Stomach smooth muscle (tissue), 2 donors: ENCODE data around the gene GSTA1.
"Not testable (repeated sequence)": the region's sequence is repeated elsewhere in the genome, so short reads cannot be mapped to it uniquely, and the experiment has no call there.

Source experiments
- H3K27ac ChIP-seq: one replicate; pipeline ENCODE4 v1.7.0; 2013; ENCODE audit warnings: mild to moderate bottlenecking, low read length, inconsistent platforms
- H3K27me3 ChIP-seq, 2 donors: one replicate each; pipeline ENCODE4 v1.7.0; 2013; ENCODE audit warnings: low read length in 2 of 2; ENCODE audit not compliant: insufficient read depth in 2 of 2, control insufficient read depth in 1 of 2
- H3K36me3 ChIP-seq, 2 donors: one replicate each; pipeline ENCODE4 v1.7.0; 2013; ENCODE audit warnings: low read length in 2 of 2; ENCODE audit not compliant: control insufficient read depth in 2 of 2, insufficient read depth in 2 of 2
- H3K4me1 ChIP-seq: one replicate; pipeline ENCODE4 v1.7.0; 2013; ENCODE audit warnings: low read length; ENCODE audit not compliant: control insufficient read depth, insufficient read depth
- H3K4me3 ChIP-seq, 2 donors: one replicate each; pipeline ENCODE4 v1.7.0; 2013; ENCODE audit warnings: low read length in 2 of 2
- H3K9ac ChIP-seq, 2 donors: one replicate each; pipeline ENCODE4 v1.7.0; 2013; ENCODE audit warnings: low read length in 2 of 2, mild to moderate bottlenecking in 1 of 2
- H3K9me3 ChIP-seq, 2 donors: one replicate each; pipeline ENCODE4 v1.7.0; 2013; ENCODE audit warnings: low read length in 2 of 2; ENCODE audit not compliant: control insufficient read depth in 2 of 2
- donor health status: healthy.
- donor health status: Pancreatic carcinoma.

Gene GSTA1

DNA sequence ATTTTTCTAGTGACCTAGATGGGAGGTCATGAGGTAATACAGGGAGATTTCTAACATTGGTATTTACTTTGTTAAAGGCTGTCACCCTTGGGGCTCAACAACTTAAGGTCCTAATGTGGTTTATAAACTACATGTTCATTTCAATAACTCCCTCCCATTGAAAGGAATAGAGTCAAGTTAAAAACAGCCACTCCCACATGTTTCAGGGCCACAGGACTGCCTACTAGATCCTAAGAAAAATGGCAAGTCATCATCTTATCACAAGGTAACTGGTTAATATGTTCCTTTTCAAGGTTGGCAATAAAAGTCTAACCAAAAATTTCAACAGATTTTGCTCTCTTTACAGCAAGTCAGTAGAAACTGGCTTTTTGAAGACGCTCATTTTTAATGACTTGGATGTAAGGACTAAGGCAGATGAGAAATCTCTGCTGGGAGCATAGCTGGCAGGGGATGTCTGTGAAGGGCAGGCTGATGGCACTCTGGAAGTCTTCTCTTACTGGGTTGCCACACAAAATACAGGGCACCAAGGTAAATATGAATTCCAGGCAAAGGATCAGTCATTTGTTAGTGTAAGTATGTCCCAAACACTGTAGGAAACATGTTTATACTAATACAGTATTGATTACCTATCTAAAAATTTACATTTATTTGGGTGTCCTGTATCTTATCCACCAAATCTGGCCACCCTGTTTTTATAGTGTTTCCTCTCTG lies 23.6 kb upstream of the GSTA1 start:
- H3K27me3 ChIP-seq, H3K4me3 ChIP-seq, H3K9ac ChIP-seq, H3K4me1 ChIP-seq, H3K36me3 ChIP-seq, H3K27ac ChIP-seq, H3K9me3 ChIP-seq: not testable (repeated sequence)

DNA sequence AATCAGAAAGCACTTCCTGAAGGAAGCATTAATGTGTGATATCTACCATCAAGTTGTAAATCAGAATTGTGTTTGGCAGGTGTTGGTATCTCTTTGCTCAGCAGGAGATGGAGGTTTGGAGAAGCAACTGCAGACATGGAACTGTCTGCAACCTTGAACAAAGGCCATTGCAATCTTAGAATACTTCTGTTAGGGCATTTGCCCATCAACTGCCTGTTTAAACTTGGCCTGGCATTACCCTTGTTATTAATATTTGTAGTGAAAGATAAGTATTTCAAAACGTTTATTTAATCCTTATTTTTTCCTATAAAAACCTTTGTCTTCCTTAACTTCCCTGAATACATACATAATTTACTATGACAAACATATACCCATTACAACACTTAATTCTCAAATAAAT lies 22.9 kb upstream of the GSTA1 start:
- no peak overlapping the region for H3K4me3 ChIP-seq
- H3K9me3 ChIP-seq = peaks cover 0 to 2% of the 10 kb centered on the region in 2 donors
- H3K36me3 ChIP-seq = no peaks in the 10 kb centered on the region
- H3K4me1 ChIP-seq = no peaks in the 10 kb centered on the region
- H3K27ac ChIP-seq = no peak overlapping the region
- H3K27me3 ChIP-seq = no peaks in the 10 kb centered on the region
- H3K9ac ChIP-seq = no peak overlapping the region

DNA sequence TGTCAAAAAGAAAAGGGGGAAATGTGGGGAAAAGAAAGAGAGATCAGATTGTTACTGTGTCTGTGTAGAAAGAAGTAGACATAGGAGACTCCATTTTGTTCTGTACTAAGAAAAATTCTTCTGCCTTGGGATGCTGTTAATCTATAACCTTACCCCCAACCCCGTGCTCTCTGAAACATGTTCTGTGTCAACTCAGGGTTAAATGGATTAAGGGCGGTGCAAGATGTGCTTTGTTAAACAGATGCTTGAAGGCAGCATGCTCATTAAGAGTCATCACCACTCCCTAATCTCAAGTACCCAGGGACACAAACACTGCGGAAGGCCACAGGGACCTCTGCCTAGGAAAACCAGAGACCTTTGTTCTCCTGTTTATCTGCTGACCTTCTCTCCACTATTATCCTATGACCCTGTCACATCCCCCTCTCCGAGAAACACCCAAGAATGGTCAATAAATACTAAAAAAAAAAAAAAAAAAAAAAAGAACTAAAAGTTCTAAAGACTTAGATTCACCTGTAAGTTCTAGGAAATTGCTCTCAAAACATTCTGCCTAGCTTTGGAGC lies 22.4 kb upstream of the GSTA1 start:
- H3K27me3 ChIP-seq, H3K36me3 ChIP-seq, H3K9me3 ChIP-seq, H3K27ac ChIP-seq, H3K4me1 ChIP-seq, H3K9ac ChIP-seq, H3K4me3 ChIP-seq: not testable (repeated sequence)

DNA sequence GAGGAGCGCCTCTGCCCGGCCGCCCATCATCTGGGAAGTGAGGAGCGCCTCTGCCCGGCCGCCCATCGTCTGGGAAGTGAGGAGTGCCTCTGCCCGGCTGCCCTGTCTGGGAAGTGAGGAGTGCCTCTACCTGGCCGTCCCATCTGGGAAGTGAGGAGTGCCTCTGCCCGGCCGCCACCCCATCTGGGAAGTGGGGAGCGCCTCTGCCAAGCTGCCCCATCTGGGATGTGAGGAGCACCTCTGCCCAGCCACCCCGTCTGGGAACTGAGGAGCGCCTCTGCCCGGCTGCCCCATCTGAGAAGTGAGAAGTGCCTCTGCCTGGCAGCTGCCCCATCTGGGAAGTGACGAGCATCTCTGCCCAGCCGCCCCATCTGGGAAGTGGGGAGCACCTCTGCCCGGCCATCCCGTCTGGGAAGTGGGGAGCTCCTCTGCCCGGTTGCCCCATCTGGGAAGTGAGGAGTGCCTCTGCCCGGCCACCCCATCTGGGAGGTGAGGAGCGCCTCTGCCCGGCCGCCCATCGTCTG lies 21.7 kb upstream of the GSTA1 start:
- H3K9ac ChIP-seq, H3K27ac ChIP-seq, H3K4me3 ChIP-seq, H3K36me3 ChIP-seq, H3K4me1 ChIP-seq, H3K9me3 ChIP-seq, H3K27me3 ChIP-seq: not testable (repeated sequence)

DNA sequence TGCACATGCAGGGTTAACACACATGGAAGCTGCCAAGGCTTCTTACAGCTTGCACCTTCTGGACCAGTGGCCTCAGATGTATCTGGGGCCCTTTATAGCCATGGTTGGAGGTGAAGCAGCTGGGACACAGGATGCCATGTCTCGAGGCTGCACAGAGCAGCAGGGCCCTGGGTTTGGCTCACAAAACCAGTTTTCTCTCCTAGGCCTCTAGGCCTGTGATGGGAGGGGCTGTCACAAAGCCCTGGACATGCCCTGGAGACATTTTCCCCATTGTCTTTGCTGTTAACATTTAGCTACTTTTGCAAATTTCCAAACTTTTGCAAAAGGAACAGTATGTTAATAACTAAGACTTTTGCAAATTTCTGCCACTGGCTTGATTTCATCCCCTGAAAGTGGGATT lies 18.2 kb upstream of the GSTA1 start:
- H3K36me3 ChIP-seq = no peaks in the 10 kb centered on the region
- H3K9me3 ChIP-seq = no peaks in the 10 kb centered on the region
- H3K9ac ChIP-seq = no peak overlapping the region
- H3K27me3 ChIP-seq = no peaks in the 10 kb centered on the region
- H3K4me3 ChIP-seq = no peak overlapping the region
- H3K4me1 ChIP-seq = no peaks in the 10 kb centered on the region
- H3K27ac ChIP-seq = no peak overlapping the region

DNA sequence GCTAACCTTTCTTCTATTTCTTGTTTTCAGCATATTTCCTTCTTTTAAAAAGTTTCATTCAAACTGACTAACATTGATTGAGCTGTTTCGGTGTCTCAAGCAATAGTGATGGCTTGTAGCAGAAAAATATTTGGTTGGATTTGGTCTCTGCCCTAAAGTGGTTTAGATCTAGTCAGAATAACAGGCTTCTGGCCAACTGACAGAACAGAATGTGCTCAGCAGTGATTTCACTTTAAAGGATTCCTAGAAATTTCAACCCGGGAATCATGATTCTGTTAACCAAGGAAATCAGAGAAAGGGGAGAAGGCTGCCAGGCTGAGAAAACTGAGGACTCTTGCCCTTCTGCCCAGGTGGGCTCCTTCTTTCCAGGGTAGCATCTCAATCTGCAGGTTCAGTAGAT lies 16.6 kb upstream of the GSTA1 start:
- no peaks in the 10 kb centered on the region for H3K4me1 ChIP-seq
- no peak overlapping the region for H3K4me3 ChIP-seq
- no peak overlapping the region for H3K27ac ChIP-seq
- no peaks in the 10 kb centered on the region for H3K36me3 ChIP-seq
- no peaks in the 10 kb centered on the region for H3K9me3 ChIP-seq
- H3K9ac ChIP-seq = no peak overlapping the region
- H3K27me3 ChIP-seq = no peaks in the 10 kb centered on the region

DNA sequence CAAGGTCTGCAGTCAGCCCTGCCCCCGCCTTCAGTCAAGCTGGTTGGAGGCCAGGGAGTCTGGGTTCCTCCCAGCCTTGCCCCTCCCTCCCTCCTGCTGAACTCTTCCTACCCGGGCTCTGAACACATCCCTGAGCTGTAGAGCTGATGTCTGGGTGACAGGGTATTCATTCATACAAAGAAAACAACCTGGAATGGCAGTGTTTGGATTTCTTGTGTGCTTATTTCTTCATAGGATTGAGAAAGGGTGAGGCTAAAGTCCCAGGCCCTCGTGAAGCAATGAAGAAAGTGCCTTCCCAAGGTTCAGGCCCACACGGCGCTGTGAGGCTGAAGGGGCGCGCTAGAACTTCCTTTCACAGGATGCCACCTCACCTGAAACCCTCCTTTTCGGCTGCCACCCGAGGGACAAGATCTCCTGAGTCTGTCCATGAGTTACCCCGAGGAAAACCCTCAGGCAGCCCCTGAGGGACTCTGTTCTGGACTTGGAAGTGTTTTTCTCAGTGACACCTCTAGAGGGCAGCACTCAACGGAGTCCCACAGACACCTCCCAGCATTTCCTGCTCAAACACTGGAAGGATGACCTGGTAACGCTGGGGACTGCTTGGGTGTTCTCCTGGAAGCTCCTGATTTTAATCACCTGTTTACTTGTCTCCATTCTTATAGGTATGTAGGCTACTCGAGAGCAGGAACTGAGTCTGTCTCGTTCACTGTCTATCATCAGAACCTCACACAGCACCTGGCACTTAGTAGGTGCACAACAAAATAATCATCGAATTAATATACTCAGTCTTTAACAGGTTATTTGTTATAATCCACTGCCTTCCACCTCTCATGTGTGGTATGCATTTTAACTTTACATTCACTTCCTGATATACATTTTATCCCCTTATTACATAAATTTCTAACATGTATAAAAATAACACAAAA lies 11.8 kb upstream of the GSTA1 start:
- Histone ChIP-seq H3K4me3 (no peak overlapping the region), H3K4me1 (no peaks in the 10 kb centered on the region), H3K9me3 (no peaks in the 10 kb centered on the region), H3K27ac (no peak overlapping the region), H3K27me3 (no peaks in the 10 kb centered on the region), H3K9ac (no peak overlapping the region), H3K36me3 (no peaks in the 10 kb centered on the region)

DNA sequence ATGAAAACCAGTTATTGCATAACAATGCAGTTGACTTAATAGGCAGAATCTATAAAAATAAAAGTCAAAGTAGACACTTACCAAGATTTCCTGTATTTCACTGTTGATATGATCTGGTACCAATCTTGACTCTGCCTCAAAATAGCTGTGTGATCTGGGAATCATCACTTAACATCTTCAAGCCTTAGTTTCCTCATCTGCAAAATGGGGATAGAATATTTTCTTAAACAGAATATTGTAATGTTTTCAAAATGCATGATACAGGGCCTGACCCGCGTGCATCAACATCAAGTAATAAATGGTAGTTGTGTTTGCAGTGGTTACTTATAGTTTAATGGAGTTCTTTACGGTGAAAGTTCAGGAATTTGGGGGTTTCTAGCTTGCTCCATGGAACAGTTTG lies 10.9 kb upstream of the GSTA1 start:
- H3K27me3 ChIP-seq, H3K4me3 ChIP-seq, H3K4me1 ChIP-seq, H3K27ac ChIP-seq, H3K9ac ChIP-seq, H3K36me3 ChIP-seq, H3K9me3 ChIP-seq: not testable (repeated sequence)

DNA sequence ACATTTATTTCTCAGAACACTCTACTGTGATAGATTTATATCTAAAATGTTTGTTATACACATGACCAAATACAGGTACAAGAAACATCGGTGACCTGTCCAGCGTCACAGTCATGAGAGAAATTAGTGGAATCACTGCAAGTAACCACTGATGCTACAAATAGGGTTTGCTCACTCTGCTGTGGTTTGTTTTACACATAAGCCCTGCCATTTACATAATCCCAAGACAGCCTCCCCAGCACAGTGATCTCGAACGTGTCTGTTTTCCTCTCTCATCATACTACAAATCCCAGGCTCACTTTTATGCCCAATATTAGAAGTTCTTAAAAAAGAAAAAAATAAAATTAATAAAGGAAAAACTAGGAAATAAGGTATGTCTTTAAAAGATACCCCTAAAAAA lies 6.2 kb upstream of the GSTA1 start:
- H3K4me3 ChIP-seq, H3K9me3 ChIP-seq, H3K27me3 ChIP-seq, H3K4me1 ChIP-seq, H3K9ac ChIP-seq, H3K36me3 ChIP-seq, H3K27ac ChIP-seq: not testable (repeated sequence)

DNA sequence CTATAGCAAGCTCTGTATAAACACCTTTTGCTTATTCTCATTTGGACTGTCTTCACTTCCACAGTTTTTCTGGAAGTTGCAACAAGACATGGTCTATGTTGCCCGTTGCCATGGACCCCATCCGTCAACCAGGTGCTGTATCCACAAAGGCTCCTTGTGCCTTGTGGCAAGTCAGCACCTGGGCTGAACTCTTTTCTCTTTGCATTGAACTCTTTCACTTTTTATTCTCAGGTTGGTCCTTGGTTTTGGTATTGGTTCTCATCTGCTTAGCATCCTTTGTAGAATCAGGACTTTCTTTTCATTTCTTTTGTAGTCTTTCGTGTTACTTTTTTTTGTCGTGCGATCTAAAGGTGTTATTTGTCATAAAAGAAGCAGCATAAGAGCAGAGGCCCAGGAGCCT lies 5.0 kb upstream of the GSTA1 start:
- Histone ChIP-seq H3K9me3 (no peaks in the 10 kb centered on the region), H3K9ac (no peak overlapping the region), H3K4me1 (no peaks in the 10 kb centered on the region), H3K36me3 (no peaks in the 10 kb centered on the region), H3K27ac (no peak overlapping the region), H3K27me3 (no peaks in the 10 kb centered on the region), H3K4me3 (no peak overlapping the region)

DNA sequence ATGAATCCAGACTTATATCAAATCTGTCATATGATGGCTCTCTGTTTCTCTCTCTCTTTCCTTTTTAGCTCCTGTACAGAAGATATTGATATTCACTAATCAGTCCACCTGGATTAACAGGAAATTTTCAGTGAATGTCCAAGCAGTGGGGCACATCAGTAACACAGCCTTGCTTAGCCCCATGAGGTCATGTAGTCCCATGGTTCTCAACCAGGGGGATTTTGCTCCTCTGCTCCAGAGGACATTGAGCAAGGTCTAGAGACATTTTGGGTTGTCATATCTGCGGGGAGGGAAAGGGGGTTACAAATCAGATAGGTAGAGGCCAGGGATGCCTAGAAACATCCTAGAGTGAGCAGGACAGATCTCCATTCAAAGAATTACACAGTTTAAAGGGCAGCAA lies 810 bp downstream of the GSTA1 start:
- Histone ChIP-seq H3K9me3 (no peaks in the 10 kb centered on the region), H3K9ac (no peak overlapping the region), H3K4me1 (no peaks in the 10 kb centered on the region), H3K36me3 (no peaks in the 10 kb centered on the region), H3K27me3 (no peaks in the 10 kb centered on the region), H3K4me3 (no peak overlapping the region), H3K27ac (no peak overlapping the region)
